Measurements from ENCODE around the gene NME3.
A peak's percentile ranks its signal among the peaks of the same experiment; 100 is the strongest.

Gene NME3

DNA sequence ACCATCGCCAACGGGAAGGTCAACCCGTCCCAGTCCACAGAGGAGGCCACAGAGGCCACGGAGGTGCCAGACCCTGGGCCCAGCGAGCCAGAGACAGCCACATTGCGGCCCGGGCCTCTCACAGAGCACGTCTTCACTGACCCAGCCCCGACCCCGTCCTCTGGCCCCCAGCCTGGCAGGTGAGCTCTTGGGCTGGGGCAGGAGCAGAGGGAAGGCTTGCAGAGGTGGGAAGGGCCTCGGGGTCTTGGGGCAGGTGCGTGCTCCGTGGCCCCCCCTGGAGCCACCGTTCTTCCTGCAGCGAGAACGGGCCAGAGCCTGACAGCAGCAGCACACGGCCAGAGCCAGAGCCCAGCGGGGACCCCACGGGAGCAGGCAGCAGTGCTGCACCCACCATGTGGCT, 5.1 kb downstream of the NME3 start:
- H3K4me3 ChIP-seq (ENCODE audit: low read depth, low read length), result no peak overlapping the region
- TF ChIP-seq, protein P1, sequence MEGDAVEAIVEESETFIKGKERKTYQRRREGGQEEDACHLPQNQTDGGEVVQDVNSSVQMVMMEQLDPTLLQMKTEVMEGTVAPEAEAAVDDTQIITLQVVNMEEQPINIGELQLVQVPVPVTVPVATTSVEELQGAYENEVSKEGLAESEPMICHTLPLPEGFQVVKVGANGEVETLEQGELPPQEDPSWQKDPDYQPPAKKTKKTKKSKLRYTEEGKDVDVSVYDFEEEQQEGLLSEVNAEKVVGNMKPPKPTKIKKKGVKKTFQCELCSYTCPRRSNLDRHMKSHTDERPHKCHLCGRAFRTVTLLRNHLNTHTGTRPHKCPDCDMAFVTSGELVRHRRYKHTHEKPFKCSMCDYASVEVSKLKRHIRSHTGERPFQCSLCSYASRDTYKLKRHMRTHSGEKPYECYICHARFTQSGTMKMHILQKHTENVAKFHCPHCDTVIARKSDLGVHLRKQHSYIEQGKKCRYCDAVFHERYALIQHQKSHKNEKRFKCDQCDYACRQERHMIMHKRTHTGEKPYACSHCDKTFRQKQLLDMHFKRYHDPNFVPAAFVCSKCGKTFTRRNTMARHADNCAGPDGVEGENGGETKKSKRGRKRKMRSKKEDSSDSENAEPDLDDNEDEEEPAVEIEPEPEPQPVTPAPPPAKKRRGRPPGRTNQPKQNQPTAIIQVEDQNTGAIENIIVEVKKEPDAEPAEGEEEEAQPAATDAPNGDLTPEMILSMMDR (IDR thresholded peaks at IDR 0.05; ENCODE audit: low read depth, low read length), result no peak

DNA sequence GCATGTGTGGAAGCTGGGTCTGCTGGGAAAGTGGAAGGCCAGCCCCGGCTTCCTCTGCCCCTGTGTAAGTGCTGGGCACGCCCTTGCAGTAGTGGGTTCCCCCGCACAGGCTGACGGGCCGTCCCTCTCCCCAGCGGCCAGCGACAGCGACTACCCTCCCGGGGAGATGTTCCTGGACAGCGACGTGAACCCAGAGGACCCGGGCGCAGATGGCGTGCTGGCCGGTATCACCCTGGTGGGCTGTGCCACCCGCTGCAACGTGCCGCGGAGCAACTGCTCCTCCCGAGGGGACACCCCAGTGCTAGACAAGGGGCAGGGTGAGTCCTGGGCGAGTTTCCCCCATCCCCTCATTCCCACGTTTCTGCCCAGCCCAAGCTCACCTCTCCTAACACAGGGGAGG, 5.5 kb downstream of the NME3 start:
- no peak overlapping the region for H3K4me3 ChIP-seq (ENCODE audit: low read depth, low read length)
- TF ChIP-seq, protein P1 (IDR thresholded peaks at IDR 0.05; ENCODE audit: low read depth, low read length), result no peak

GRCh38 chr16:1764971-1765370, 6.4 kb downstream of the NME3 start:
- H3K4me3 ChIP-seq (ENCODE audit: low read depth, low read length), result no peak overlapping the region
- TF ChIP-seq, protein P1 (IDR thresholded peaks at IDR 0.05; ENCODE audit: low read depth, low read length), result no peak

GRCh38 chr16:1763521-1764511, 7.5 kb downstream of the NME3 start:
- no peak overlapping the region for H3K4me3 ChIP-seq (ENCODE audit: low read depth, low read length)
- TF ChIP-seq, protein P1 (IDR thresholded peaks at IDR 0.05; ENCODE audit: low read depth, low read length), result 0 out of 2 replicates have a peak, but pooled peaks have one; percentile 8

DNA sequence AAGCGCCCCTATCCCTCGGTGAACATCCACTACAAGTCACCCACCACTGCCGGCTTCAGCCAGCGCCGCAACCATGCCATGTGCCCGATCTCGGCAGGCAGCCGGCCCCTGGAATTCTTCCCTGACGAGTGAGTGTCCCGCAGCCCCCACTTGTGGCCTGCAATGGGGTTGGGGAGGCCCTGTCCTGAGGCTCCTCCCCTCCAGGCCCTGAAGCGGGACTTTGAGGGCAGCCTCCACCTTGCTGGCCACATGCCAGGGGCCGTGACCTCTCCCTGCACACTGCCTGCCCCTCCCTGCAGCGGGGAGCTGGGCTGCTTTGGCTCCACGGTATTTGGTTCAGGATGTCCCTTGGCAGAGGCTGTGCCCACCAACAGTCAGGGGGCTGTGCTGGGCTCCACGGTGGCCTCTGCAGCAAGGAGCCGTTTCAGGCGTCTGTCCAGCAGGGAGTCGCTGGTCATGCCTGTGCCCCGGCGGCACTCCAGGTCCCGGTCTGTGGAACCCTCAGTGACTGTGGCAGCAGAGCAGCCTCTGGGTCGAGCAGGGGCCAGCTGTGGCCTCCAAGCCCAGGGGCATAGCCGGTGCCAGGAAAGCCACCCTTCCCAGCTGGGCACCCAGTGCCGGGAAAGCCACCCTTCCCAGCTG, 8.3 kb downstream of the NME3 start:
- TF ChIP-seq, protein P1 (IDR thresholded peaks at IDR 0.05; ENCODE audit: low read depth, low read length), result no peak
- H3K4me3 ChIP-seq (ENCODE audit: low read depth, low read length), result no peak overlapping the region

- H3K4me3 ChIP-seq (ENCODE audit: low read depth, low read length), result no peak overlapping the region
- TF ChIP-seq, protein P1 (IDR thresholded peaks at IDR 0.05; ENCODE audit: low read depth, low read length), result no peak
Measured at GRCh38 chr16:1762196-1762878, 9.0 kb downstream of the NME3 start.

All from WI38 (cell line).